Neural cell (in vitro differentiated cells): ENCODE measurements around the gene TPRG1L.

Experiments used
- EP300 ChIP-seq: fragments of 450-650 bp; conservative IDR thresholded peaks from 2 replicates; pipeline ENCODE4 v1.6.1; 2014; ENCODE audit warnings: antibody characterized with exemption, mild to moderate bottlenecking, moderate library complexity; ENCODE audit not compliant: poor library complexity, severe bottlenecking
- EZH2 ChIP-seq: fragments of 200-600, 300-800 bp; shearing (Covaris generic), sonication (generic); IDR thresholded peaks from 2 replicates; pipeline ENCODE4 v1.6.1; 2014; ENCODE audit warnings: antibody characterized with exemption, low read length, borderline replicate concordance, mild to moderate bottlenecking; ENCODE audit not compliant: insufficient read depth, poor library complexity, severe bottlenecking

GRCh38 chr1:3639397-3639911 lies 14.6 kb downstream of the TPRG1L start:
- no peak for TF ChIP-seq EP300
- no peak for TF ChIP-seq EZH2
